MV-4-11 (cell line): ENCODE data around the gene PLXNA4.

Experiments
- DNase-seq: peaks from one replicate; lab custom pipeline; 2025; lab: John Stamatoyannopoulos, UW

The PLXNA4 gene

GRCh38 chr7:132148876-132149275 lies 427.4 kb downstream of the PLXNA4 start:
- no peak for DNase-seq

GRCh38 chr7:132145466-132145865 lies 430.8 kb downstream of the PLXNA4 start:
- DNase-seq, result no peak

- DNase-seq, result no peak
Measured at GRCh38 chr7:132145063-132145462, 431.2 kb downstream of the PLXNA4 start.

- DNase-seq, result no peak
Measured at GRCh38 chr7:132142006-132142405, 434.3 kb downstream of the PLXNA4 start.

- DNase-seq, result no peak
Measured at GRCh38 chr7:132141109-132141508, 435.2 kb downstream of the PLXNA4 start.

GRCh38 chr7:132140341-132140740 lies 435.9 kb downstream of the PLXNA4 start:
- DNase-seq, result no peak

GRCh38 chr7:132138817-132139216 lies 437.5 kb downstream of the PLXNA4 start:
- DNase-seq, result no peak

- DNase-seq, result no peak
Measured at GRCh38 chr7:132137681-132138080, 438.6 kb downstream of the PLXNA4 start.

GRCh38 chr7:132135746-132136385 lies 440.4 kb downstream of the PLXNA4 start:
- DNase-seq, result no peak

GRCh38 chr7:132134814-132135445 lies 441.3 kb downstream of the PLXNA4 start:
- DNase-seq, result no peak

- DNase-seq, result peak; percentile 74
Measured at GRCh38 chr7:132133501-132133900, 442.8 kb downstream of the PLXNA4 start.

GRCh38 chr7:132131196-132131595 lies 445.1 kb downstream of the PLXNA4 start:
- DNase-seq, result no peak

- DNase-seq, result no peak
Measured at GRCh38 chr7:132130497-132130896, 445.8 kb downstream of the PLXNA4 start.

GRCh38 chr7:132125872-132126595 lies 450.2 kb downstream of the PLXNA4 start:
- no peak for DNase-seq

GRCh38 chr7:132125096-132125495 lies 451.2 kb downstream of the PLXNA4 start:
- no peak for DNase-seq

GRCh38 chr7:132124575-132124974 lies 451.7 kb downstream of the PLXNA4 start:
- DNase-seq, result no peak

GRCh38 chr7:132123773-132124172 lies 452.5 kb downstream of the PLXNA4 start:
- DNase-seq, result no peak

GRCh38 chr7:132122901-132123300 lies 453.4 kb downstream of the PLXNA4 start:
- no peak for DNase-seq

GRCh38 chr7:132121987-132122386 lies 454.3 kb downstream of the PLXNA4 start:
- no peak for DNase-seq

- DNase-seq, result no peak
Measured at GRCh38 chr7:132118641-132119040, 457.6 kb downstream of the PLXNA4 start.

- DNase-seq, result no peak
Measured at GRCh38 chr7:132117636-132118035, 458.6 kb downstream of the PLXNA4 start.

GRCh38 chr7:132117181-132117580 lies 459.1 kb downstream of the PLXNA4 start:
- DNase-seq, result peak; percentile 7

GRCh38 chr7:132116369-132116768 lies 459.9 kb downstream of the PLXNA4 start:
- DNase-seq, result no peak
